ENCODE measurements around the gene DSC3.
"Not testable (repeated sequence)": the region's sequence is repeated elsewhere in the genome, so short reads cannot be mapped to it uniquely, and the experiment has no call there.

Gene DSC3

DNA sequence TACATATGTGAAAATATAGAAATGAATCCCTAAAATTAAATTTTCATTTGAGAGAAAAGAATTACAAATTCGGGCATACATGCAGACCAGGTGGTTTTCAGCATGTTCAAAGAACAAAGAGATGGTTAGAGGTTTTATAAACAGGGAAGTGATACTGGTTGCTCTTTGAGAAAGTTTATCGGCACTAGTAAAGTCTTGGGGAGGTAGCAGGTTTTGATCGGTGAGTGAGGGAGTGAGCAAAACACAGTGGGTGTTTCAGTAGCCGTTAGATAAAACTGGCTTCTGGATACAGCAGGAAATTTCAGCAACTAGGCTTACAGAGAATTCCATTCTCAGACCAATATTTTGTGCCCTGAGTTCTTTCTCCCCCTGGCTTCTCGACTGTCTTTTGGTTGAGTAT, 51.1 kb downstream of the DSC3 start:
- DNase-seq (ENCODE audit: low read depth, low spot score): no peak
- H3K9ac ChIP-seq (ENCODE audit: insufficient read length, low read depth): no peak overlapping the region
- no peak for TF ChIP-seq ZNF274 (IDR thresholded peaks at IDR 0.05; ENCODE audit: low read depth, low read length)
- TF ChIP-seq YY1 (IDR thresholded peaks at IDR 0.05; ENCODE audit: insufficient read depth, insufficient read length): no peak
- no peak for TF ChIP-seq SUZ12 (IDR thresholded peaks at IDR 0.05; ENCODE audit: extremely low read depth, insufficient read depth, insufficient read length)

DNA sequence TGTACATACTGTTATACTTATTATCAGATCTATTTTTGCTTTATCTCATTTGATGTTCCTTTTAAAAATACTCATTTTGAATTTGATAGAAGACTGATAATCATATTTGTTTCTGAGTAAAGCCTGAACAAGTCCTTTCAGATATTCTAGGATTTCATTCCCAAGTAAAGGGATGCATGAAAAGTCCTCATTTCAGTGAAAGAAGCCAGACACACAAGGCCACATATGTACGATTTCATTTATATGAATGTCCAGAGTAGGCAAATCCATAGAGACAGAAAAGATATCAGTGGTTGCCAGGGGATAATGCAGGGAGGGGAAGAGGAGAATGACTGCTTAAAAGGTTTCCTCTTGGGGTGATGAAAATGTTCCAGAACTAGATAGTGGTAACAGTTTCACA, 53.4 kb downstream of the DSC3 start:
- H3K4me1 ChIP-seq (ENCODE audit: insufficient read depth, insufficient read length): no peaks in the 10 kb centered on the region
- TF ChIP-seq SUZ12 (IDR thresholded peaks at IDR 0.05; ENCODE audit: extremely low read depth, insufficient read depth, insufficient read length): no peak
- no peak for TF ChIP-seq ZNF274 (IDR thresholded peaks at IDR 0.05; ENCODE audit: low read depth, low read length)
- TF ChIP-seq YY1 (IDR thresholded peaks at IDR 0.05; ENCODE audit: insufficient read depth, insufficient read length): no peak
- no peaks in the 10 kb centered on the region for H3K27me3 ChIP-seq (ENCODE audit: insufficient read depth, insufficient read length)
- no peaks in the 10 kb centered on the region for H3K36me3 ChIP-seq (ENCODE audit: insufficient read depth, insufficient read length, low read length)
- no peak overlapping the region for H3K9ac ChIP-seq (ENCODE audit: insufficient read length, low read depth)
- H3K9me3 ChIP-seq (ENCODE audit: insufficient read depth, low read length): no peaks in the 10 kb centered on the region
- no peak for DNase-seq (ENCODE audit: low read depth, low spot score)
- no peak overlapping the region for H3K4me3 ChIP-seq (ENCODE audit: insufficient read length, low read depth)

More for the DNA sequence above, 51.1 kb downstream of the DSC3 start:
- Histone ChIP-seq H3K36me3 (ENCODE audit: insufficient read depth, insufficient read length, low read length) (no peaks in the 10 kb centered on the region), H3K4me3 (ENCODE audit: insufficient read length, low read depth) (no peak overlapping the region), H3K4me1 (ENCODE audit: insufficient read depth, insufficient read length) (no peaks in the 10 kb centered on the region), H3K9me3 (ENCODE audit: insufficient read depth, low read length) (no peaks in the 10 kb centered on the region), H3K27me3 (ENCODE audit: insufficient read depth, insufficient read length) (no peaks in the 10 kb centered on the region)

DNA sequence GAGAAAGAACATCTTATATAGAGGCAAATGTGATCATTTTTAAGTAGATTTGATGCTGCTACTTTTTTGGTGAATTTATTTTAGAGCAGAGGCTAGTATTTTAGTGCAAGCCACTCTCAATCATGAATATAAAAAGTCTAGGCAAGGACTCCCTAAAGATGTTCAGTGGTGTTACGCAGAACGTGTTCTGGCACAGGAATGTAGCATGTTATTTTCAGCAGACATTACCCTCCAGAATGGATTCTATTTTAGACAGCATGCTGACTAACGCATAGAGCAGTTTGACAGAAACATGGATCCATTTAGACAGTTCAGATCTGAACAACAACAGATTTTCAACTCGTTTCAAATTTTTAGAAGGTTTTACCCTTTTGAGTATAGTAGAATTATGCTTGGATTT, 54.1 kb downstream of the DSC3 start:
- TF ChIP-seq YY1 (IDR thresholded peaks at IDR 0.05; ENCODE audit: insufficient read depth, insufficient read length): no peak
- TF ChIP-seq ZNF274 (IDR thresholded peaks at IDR 0.05; ENCODE audit: low read depth, low read length): no peak
- H3K9ac ChIP-seq (ENCODE audit: insufficient read length, low read depth): no peak overlapping the region

DNA sequence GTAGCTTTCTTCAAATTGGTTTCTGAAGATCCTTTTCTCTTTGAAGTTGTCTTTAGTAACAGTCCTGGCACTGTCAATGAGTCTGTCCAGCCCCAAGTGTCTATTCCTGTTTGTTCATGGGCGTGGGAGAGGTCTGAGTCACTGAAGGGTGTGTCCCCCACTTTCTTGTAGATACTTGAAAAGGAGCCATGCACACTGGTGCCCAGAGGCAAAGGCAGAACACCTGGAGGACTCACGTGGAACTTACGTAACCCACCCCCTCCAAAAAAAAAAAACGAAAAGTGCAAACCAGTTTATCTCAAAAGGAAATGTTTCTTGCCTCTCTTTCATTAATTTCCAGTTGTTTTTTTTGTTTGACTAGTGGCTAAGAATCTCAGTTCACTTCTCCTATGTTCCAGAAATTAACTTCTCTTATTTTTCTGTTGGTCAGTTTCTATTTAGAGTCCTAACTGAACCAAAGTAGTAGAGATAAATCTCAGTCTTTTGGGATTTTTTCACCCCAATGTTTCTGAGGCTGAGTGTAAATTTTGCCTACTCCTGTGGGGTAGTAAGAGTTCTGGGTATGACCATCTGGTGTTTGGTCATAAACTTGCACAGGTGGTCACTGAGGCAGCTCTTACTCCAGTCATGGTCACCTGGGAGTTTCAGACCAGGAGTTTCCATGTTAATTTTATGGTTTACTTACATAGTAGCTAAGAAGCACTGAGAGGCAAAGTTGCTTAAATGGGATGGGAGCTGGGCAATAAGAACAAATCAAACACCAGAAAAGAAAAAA, 54.9 kb downstream of the DSC3 start:
- no peak for TF ChIP-seq YY1 (IDR thresholded peaks at IDR 0.05; ENCODE audit: insufficient read depth, insufficient read length)
- TF ChIP-seq SUZ12 (IDR thresholded peaks at IDR 0.05; ENCODE audit: extremely low read depth, insufficient read depth, insufficient read length): no peak
- TF ChIP-seq ZNF274 (IDR thresholded peaks at IDR 0.05; ENCODE audit: low read depth, low read length): no peak
- Histone ChIP-seq H3K36me3 (ENCODE audit: insufficient read depth, insufficient read length, low read length) (no peaks in the 10 kb centered on the region), H3K4me1 (ENCODE audit: insufficient read depth, insufficient read length) (no peaks in the 10 kb centered on the region), H3K27me3 (ENCODE audit: insufficient read depth, insufficient read length) (no peaks in the 10 kb centered on the region), H3K9me3 (ENCODE audit: insufficient read depth, low read length) (no peaks in the 10 kb centered on the region), H3K9ac (ENCODE audit: insufficient read length, low read depth) (no peak overlapping the region), H3K4me3 (ENCODE audit: insufficient read length, low read depth) (no peak overlapping the region)
- DNase-seq (ENCODE audit: low read depth, low spot score): no peak

More for the DNA sequence above, 54.1 kb downstream of the DSC3 start:
- Histone ChIP-seq H3K4me1 (ENCODE audit: insufficient read depth, insufficient read length) (no peaks in the 10 kb centered on the region), H3K36me3 (ENCODE audit: insufficient read depth, insufficient read length, low read length) (no peaks in the 10 kb centered on the region), H3K9me3 (ENCODE audit: insufficient read depth, low read length) (no peaks in the 10 kb centered on the region), H3K27me3 (ENCODE audit: insufficient read depth, insufficient read length) (no peaks in the 10 kb centered on the region), H3K4me3 (ENCODE audit: insufficient read length, low read depth) (no peak overlapping the region)
- DNase-seq (ENCODE audit: low read depth, low spot score): no peak

DNA sequence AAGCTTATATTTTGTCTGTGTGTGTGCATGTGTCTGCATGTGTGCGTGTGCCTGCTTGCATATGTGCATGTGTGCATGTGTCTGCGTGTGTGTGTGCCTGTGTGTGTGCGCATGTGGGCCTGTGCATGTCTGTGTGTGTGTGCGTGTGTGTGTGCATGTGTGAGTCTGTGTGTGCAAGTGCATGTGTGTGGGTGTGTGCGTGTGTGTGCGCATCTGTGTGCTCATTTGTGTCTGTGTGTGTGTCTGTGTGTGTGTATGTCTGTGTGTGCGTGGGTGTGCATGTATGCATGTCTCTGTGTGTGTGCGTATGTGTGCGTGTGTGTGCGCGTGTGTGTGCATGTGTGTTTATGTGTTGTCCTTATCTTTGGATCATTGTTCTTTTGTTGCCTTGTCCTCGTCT, 56.8 kb downstream of the DSC3 start:
- H3K9me3 ChIP-seq (ENCODE audit: insufficient read depth, low read length): no peaks in the 10 kb centered on the region
- H3K27me3 ChIP-seq (ENCODE audit: insufficient read depth, insufficient read length): no peaks in the 10 kb centered on the region
- TF ChIP-seq YY1 (IDR thresholded peaks at IDR 0.05; ENCODE audit: insufficient read depth, insufficient read length) (no peak), ZNF274 (IDR thresholded peaks at IDR 0.05; ENCODE audit: low read depth, low read length) (no peak), SUZ12 (IDR thresholded peaks at IDR 0.05; ENCODE audit: extremely low read depth, insufficient read depth, insufficient read length) (no peak)
- no peak overlapping the region for H3K9ac ChIP-seq (ENCODE audit: insufficient read length, low read depth)
- no peaks in the 10 kb centered on the region for H3K4me1 ChIP-seq (ENCODE audit: insufficient read depth, insufficient read length)
- DNase-seq (ENCODE audit: low read depth, low spot score): no peak
- no peaks in the 10 kb centered on the region for H3K36me3 ChIP-seq (ENCODE audit: insufficient read depth, insufficient read length, low read length)
- H3K4me3 ChIP-seq (ENCODE audit: insufficient read length, low read depth): no peak overlapping the region

DNA sequence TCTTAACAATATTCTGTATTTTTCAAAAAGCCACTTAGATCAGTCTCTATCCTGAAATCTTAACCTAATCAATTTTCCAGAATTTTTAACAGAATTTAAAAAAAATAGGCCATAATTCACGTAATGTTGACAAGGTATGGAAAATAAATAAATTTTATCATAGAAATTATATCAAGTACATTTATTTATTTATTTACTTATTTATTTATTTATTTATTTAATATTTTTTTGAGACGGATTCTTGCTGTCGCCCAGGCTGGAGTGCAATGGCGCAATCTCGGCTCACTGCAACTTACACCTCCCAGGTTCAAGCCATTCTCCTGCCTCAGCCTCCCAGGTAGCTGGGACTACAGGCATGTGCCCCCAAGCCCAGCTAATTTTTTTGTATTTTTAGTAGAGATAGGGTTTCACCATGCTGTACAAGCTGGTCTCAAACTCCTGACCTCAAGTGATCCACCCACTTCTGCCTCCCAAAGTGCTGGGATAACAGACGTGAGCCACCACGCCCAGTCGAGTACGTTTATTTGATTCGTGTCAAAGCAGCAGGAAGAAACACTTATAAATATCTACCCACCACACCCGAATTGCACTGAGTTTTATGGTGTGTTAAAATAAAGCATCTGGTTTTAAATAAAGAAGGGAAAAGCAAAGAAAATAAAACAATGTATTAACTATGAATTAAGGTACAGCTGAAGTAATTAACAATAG, 60.1 kb downstream of the DSC3 start:
- no peak for TF ChIP-seq SUZ12 (IDR thresholded peaks at IDR 0.05; ENCODE audit: extremely low read depth, insufficient read depth, insufficient read length)
- no peak for TF ChIP-seq YY1 (IDR thresholded peaks at IDR 0.05; ENCODE audit: insufficient read depth, insufficient read length)
- no peak for TF ChIP-seq ZNF274 (IDR thresholded peaks at IDR 0.05; ENCODE audit: low read depth, low read length)
- H3K4me3 ChIP-seq (ENCODE audit: insufficient read length, low read depth): no peak overlapping the region
- H3K9me3 ChIP-seq (ENCODE audit: insufficient read depth, low read length): no peaks in the 10 kb centered on the region
- no peaks in the 10 kb centered on the region for H3K36me3 ChIP-seq (ENCODE audit: insufficient read depth, insufficient read length, low read length)
- DNase-seq (ENCODE audit: low read depth, low spot score): no peak
- no peaks in the 10 kb centered on the region for H3K27me3 ChIP-seq (ENCODE audit: insufficient read depth, insufficient read length)
- no peak overlapping the region for H3K9ac ChIP-seq (ENCODE audit: insufficient read length, low read depth)
- H3K4me1 ChIP-seq (ENCODE audit: insufficient read depth, insufficient read length): no peaks in the 10 kb centered on the region

DNA sequence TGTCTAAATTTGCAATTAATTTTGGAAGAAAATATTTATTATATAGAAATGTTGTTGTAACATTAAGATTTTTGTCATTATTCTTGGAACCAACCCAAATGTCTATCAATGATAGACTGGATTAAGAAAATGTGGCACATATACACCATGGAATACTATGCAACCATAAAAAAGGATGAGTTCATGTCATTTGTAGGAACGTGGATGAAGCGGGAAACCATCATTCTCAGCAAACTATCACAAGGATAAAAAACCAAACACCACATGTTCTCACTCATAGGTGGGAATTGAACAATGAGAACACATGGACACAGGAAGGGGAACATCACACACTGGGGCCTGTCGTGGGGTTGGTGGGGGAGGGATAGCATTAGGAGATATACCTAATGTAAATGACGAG, 64.5 kb downstream of the DSC3 start:
- not testable (repeated sequence) for H3K4me1 ChIP-seq (ENCODE audit: insufficient read depth, insufficient read length); H3K27me3 ChIP-seq (ENCODE audit: insufficient read depth, insufficient read length); DNase-seq (ENCODE audit: low read depth, low spot score)

More for the DNA sequence above, 64.5 kb downstream of the DSC3 start:
- not testable (repeated sequence) for H3K36me3 ChIP-seq (ENCODE audit: insufficient read depth, insufficient read length, low read length); H3K4me3 ChIP-seq (ENCODE audit: insufficient read length, low read depth); H3K9ac ChIP-seq (ENCODE audit: insufficient read length, low read depth); H3K9me3 ChIP-seq (ENCODE audit: insufficient read depth, low read length)

All from NT2/D1 (cell line).